AG04449 (cell line): ENCODE data around the gene RIC8B.

Experiments used
- CTCF ChIA-PET: fragments of 350-600 bp; formaldehyde crosslinking; extraction: SDS; loops from one replicate; lab custom pipeline; 2021; ENCODE audit warnings: antibody characterized with exemption; lab: Yijun Ruan, JAX
- POLR2A ChIA-PET: fragments of 400-600, 350-600 bp; formaldehyde crosslinking; extraction: SDS; loops from one replicate; lab custom pipeline; 2020; ENCODE audit warnings: antibody characterized with exemption, inconsistent platforms; lab: Yijun Ruan, JAX
- DNase-seq: peaks from one replicate; pipeline ENCODE4 v3.0.0-alpha.2; 2010; ENCODE audit warnings: low read depth, low spot score
- H3K4me3 ChIP-seq: 2 replicates; pipeline ENCODE4 v1.5.1; 2011; ENCODE audit warnings: low read depth, mild to moderate bottlenecking, control low read depth, low read length
- TF ChIP-seq, protein P1 (sequence below): IDR thresholded peaks from one replicate; pipeline ENCODE4 v1.5.1; 2011; ENCODE audit warnings: mild to moderate bottlenecking, moderate library complexity, low read length, control low read depth, inconsistent platforms; ENCODE audit not compliant: insufficient read depth; ENCODE audit errors: missing control alignments

Gene RIC8B

DNA sequence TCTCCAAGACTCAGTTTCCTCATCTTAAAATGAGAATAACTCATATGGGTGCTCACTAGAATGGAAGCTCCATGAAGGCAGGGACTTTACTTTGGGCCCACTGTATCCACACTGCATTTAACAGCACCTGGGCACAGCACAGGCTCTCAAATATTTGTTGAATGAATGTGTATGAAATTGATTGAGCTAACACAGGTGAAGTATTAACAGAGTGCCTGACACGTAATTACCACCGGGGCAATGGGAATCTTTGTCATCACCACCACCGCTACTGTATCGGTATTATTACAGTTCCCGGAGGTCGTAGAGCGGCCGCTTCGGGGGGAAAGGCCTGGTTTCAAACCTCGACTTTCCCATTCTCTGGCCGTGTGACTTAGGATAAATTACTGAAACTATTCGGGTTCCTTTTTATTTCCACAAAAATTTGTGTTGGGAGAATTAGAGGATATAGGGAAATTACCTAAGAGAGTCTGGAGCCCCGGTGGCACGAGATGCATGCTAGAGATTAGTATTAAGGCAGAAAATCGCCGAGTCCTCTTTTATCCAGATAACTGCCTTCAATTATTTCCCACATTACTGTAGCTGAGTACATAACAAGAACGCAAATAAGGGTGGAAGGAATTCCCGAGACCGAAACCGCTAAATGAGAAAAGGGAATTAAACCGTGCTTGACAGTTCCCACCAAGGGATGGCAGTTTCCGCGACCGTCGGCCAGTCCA is 1.0 kb upstream of the RIC8B start:
- ChIA-PET POLR2A (no interaction called here), CTCF (no interaction called here)
- DNase-seq = no peak
- TF ChIP-seq, protein P1, sequence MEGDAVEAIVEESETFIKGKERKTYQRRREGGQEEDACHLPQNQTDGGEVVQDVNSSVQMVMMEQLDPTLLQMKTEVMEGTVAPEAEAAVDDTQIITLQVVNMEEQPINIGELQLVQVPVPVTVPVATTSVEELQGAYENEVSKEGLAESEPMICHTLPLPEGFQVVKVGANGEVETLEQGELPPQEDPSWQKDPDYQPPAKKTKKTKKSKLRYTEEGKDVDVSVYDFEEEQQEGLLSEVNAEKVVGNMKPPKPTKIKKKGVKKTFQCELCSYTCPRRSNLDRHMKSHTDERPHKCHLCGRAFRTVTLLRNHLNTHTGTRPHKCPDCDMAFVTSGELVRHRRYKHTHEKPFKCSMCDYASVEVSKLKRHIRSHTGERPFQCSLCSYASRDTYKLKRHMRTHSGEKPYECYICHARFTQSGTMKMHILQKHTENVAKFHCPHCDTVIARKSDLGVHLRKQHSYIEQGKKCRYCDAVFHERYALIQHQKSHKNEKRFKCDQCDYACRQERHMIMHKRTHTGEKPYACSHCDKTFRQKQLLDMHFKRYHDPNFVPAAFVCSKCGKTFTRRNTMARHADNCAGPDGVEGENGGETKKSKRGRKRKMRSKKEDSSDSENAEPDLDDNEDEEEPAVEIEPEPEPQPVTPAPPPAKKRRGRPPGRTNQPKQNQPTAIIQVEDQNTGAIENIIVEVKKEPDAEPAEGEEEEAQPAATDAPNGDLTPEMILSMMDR = no peak
- peak overlapping the region; percentile 83 for H3K4me3 ChIP-seq

DNA sequence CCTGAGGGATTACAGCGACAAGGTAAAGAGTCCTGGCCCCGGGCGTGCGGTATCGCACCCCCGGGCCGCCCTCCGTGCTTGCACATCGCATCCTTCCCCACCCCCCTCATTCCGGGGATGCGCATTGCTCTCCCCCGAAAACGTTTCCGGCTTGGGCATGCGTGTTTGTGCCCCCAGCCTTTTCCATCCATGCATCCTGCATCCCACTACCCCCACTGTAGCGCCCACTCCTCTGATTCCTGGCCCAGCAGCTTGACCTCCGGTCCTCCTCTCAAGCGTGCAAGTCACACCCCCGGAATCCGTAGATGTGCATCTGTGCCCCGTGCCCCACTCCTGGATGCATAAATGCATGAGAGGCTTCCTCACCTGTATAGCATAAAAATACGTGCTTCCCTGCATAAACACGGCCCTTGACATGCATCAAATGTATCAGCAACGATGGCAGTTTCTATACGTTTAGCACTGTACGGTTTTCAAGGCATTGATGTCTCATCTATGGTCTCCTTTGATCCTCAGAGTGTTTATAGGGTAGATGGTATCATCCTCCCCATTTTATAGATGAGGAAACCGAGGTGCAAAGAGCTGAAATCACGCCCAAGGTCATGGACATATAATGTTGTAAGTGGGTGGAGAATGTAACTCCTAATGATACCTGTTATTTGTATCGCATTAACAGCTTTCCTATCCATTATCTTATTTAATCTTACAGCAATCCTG is 484 bp downstream of the RIC8B start:
- POLR2A ChIA-PET = interaction anchor here (0.6 kb wide), 2 partner anchors 26 to 417 kb away, joined by 3 to 4 read pairs; no protein-coding TSS in a partner anchor
- CTCF ChIA-PET = interaction anchor here (1.6 kb wide), 1 partner anchor 67 kb away, joined by 10 read pairs; no protein-coding TSS in a partner anchor
- H3K4me3 ChIP-seq = peak overlapping the region; percentile 92
- no peak for DNase-seq
- TF ChIP-seq, protein P1 = no peak

DNA sequence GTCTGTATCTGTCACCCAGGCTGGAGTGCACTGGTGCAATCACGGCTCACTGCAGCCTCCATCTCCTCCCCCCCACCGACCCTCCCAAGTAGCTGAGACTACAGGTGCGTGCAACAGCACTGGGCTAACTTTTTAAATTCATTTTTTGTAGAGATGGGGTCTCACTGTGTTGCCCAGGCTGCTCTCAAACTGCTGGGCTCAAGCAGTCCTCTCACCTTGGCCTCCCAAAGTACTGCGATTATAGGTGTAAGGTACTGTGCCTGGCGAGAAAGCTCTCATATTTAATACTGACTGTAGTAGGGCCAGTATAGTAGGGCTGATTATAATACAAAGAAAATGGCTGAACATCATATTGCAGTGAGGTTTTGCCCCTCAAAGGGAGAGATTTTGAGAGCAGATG is 2.4 kb downstream of the RIC8B start:
- DNase-seq = no peak
- CTCF ChIA-PET = interaction anchor here (1.1 to 2.2 kb wide), 4 partner anchors 13 to 143 kb away, joined by 3 to 7 read pairs (median 5); no protein-coding TSS in a partner anchor

DNA sequence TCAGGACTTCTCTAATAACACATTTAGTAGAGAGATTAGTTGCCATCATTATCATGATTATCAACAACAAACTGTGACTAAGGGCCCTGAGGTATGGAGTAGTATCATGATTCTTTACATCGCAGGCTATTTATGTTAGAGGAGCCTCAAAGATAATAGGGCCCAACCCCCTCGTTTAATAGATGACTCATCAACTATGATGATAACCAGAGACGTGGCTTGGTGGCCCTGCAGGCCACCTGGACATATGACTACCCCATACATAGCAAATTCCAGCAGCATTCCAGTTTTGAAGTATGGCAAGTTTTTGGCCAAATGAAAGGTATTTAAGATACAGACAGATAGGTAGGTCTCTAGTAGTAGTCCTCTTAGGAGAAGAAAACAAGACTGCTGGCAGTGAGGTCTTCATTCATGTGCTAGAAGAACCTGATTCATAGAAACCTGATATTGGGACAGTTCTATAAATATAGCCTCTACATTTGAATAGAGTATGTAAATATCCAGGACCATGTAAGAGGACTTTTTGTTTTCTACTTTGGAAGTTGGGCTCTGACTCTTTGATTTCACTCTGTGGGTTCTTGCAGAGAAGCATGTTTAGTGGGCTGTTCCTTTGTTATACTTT is 5.6 kb downstream of the RIC8B start:
- DNase-seq = no peak
- TF ChIP-seq, protein P1 = no peak
- no peak overlapping the region for H3K4me3 ChIP-seq
- POLR2A ChIA-PET = interaction anchor here (0.7 kb wide), 1 partner anchor 16 kb away, joined by 4 read pairs; no protein-coding TSS in a partner anchor
- CTCF ChIA-PET = no interaction called here

More for the DNA sequence above, 2.4 kb downstream of the RIC8B start:
- H3K4me3 ChIP-seq = no peak overlapping the region
- POLR2A ChIA-PET = no interaction called here
- TF ChIP-seq, protein P1 = no peak

DNA sequence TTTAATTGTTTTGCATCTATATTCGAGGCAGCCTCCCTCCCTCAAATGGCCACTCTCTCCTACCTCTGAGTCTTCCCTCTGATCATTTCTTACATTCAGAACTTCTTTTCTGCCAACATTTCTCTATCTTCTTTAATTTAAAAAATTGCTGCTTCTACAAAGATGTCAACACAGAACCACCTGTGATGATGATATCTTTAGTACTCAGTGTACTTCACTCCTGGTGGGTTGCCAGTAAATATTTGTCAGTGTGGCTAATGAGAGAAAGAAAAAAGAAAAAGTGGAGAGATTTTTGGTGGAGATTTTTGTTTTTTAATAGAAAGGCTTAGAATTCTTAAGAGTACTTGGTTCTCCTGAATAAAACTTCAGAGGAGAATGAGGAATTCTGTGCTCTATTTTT is 8.1 kb downstream of the RIC8B start:
- POLR2A ChIA-PET = no interaction called here
- H3K4me3 ChIP-seq = no peak overlapping the region
- TF ChIP-seq, protein P1 = no peak
- CTCF ChIA-PET = no interaction called here
- DNase-seq = no peak

DNA sequence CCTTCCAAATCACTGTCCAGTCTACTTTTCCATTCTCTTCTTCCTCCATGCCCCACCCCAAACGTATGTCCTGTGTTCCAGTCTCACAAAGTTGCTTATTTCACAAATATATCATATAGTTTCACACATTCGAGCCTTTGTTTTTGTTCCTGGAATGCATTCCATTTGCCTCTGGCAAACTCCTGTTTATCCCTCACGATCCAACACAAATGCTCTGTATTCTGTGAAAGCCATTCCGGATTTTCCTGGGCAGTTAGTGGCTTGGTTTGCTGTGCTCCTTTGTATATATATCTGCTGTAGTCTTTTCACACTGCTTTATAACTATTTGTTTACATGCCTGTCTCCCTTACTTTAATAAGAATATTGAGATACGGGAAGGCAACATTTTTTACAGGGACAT is 9.0 kb downstream of the RIC8B start:
- CTCF ChIA-PET = no interaction called here
- H3K4me3 ChIP-seq = no peak overlapping the region
- DNase-seq = no peak
- TF ChIP-seq, protein P1 = no peak
- POLR2A ChIA-PET = no interaction called here
